HepG2 (cell line): Measurements from ENCODE around the gene NUBP2. TPM values are rescaled to one million over a fixed set of nuclear protein-coding genes. Genes with fewer than 3 reads are reported as not detected.

Experiments
- DMAP1 ChIP-seq: IDR thresholded peaks from 2 replicates; pipeline ENCODE4 v1.6.1; 2016
- ETV6 ChIP-seq: sonication (generic); formaldehyde crosslinking; conservative IDR thresholded peaks from 2 replicates; pipeline ENCODE4 v1.4.0; 2020; ENCODE audit warnings: missing genetic modification reagents
- JUN ChIP-seq: sonication (generic); formaldehyde crosslinking; IDR thresholded peaks from 2 replicates; pipeline ENCODE4 v1.4.0; 2020; ENCODE audit warnings: mild to moderate bottlenecking, missing genetic modification reagents
- KDM1A ChIP-seq: IDR thresholded peaks from 2 replicates; pipeline ENCODE4 v1.6.1; 2016; ENCODE audit warnings: missing compliant biosample characterization
- KLF12 ChIP-seq: sonication (generic); formaldehyde crosslinking; IDR thresholded peaks from 2 replicates; pipeline ENCODE4 v1.4.0; 2020; ENCODE audit warnings: missing genetic modification reagents, borderline replicate concordance
- KLF9 ChIP-seq: IDR thresholded peaks from 2 replicates; pipeline ENCODE4 v1.6.1; 2016; ENCODE audit warnings: low read depth
- MZF1 ChIP-seq: sonication (generic); formaldehyde crosslinking; IDR thresholded peaks from 2 replicates; pipeline ENCODE4 v1.8.1; 2023; ENCODE audit warnings: mild to moderate bottlenecking, missing genetic modification reagents, borderline replicate concordance
- NPAS2 ChIP-seq: sonication (generic); formaldehyde crosslinking; IDR thresholded peaks from 2 replicates; pipeline ENCODE4 v1.8.0; 2022; ENCODE audit warnings: mild to moderate bottlenecking, missing genetic modification reagents, borderline replicate concordance
- PRMT3 ChIP-seq: sonication (generic); formaldehyde crosslinking; IDR thresholded peaks from 2 replicates; pipeline ENCODE4 v1.8.1; 2022; ENCODE audit warnings: low read depth, mild to moderate bottlenecking, moderate library complexity, missing genetic modification reagents, borderline replicate concordance
- SMARCE1 ChIP-seq: fragments of 450-650 bp; IDR thresholded peaks from 2 replicates; pipeline ENCODE4 v1.6.1; 2017; ENCODE audit warnings: borderline replicate concordance
- STAT5B ChIP-seq: sonication (generic); formaldehyde crosslinking; IDR thresholded peaks from 2 replicates; pipeline ENCODE4 v1.4.0; 2020; ENCODE audit warnings: missing genetic modification reagents
- XRCC5 ChIP-seq: fragments of 200-400 bp; formaldehyde crosslinking; optimal IDR thresholded peaks from 2 replicates; pipeline ENCODE3; 2017; ENCODE audit warnings: mild to moderate bottlenecking, low read length
- ZBTB21 ChIP-seq: sonication (generic); formaldehyde crosslinking; IDR thresholded peaks from 2 replicates; pipeline ENCODE4 v1.4.0; 2020; ENCODE audit warnings: missing genetic modification reagents
- ZC3H13 ChIP-seq: sonication (generic); formaldehyde crosslinking; IDR thresholded peaks from 2 replicates; pipeline ENCODE4 v1.8.1; 2023; ENCODE audit warnings: mild to moderate bottlenecking, missing genetic modification reagents, moderate library complexity
- ZKSCAN5 ChIP-seq: sonication (generic); formaldehyde crosslinking; IDR thresholded peaks from 2 replicates; pipeline ENCODE4 v1.5.1; 2020; ENCODE audit warnings: mild to moderate bottlenecking, missing genetic modification reagents
- ZNF672 ChIP-seq: sonication (generic); formaldehyde crosslinking; IDR thresholded peaks from 2 replicates; pipeline ENCODE4 v1.8.1; 2022; ENCODE audit warnings: missing genetic modification reagents
- polyA plus RNA-seq, 8 experiments: library from polyadenylated mRNA; depleted of rRNA in 3 of 8; stranded (reverse) in 7 of 8; unstranded in 1 of 8; fragments of >200 nt; fragmentation: Illumina TruSeq in 4 of 8; extraction: Trizol in 4 of 8; gene quantifications; 2 replicates each; pipeline versions ENCODE4 v1.2.1 to v1.2.3, GENCODE V29; 2011 to 2016; ENCODE audit warnings: low read depth in 4 of 8, missing spikeins in 1 of 8, mixed read lengths in 1 of 8; ENCODE audit not compliant: insufficient read depth in 1 of 8
- total RNA-seq, 5 experiments: library from RNA; depleted of rRNA; stranded (reverse); fragments of >200 nt; fragmentation: Illumina TruSeq; extraction: Trizol; gene quantifications; 2 replicates each; pipeline ENCODE4 v1.2.3, GENCODE V29; 2016; ENCODE audit warnings: low read depth in 1 of 5
- TF ChIP-seq, protein P1 (sequence below): sonication (generic); formaldehyde crosslinking; IDR thresholded peaks from 2 replicates; pipeline ENCODE4 v1.4.0; 2020; ENCODE audit warnings: missing genetic modification reagents, low read depth, mild to moderate bottlenecking, borderline replicate concordance
- TF ChIP-seq, protein P2 (sequence below): fragments of 450-650 bp; IDR thresholded peaks from 2 replicates; pipeline ENCODE4 v1.6.1; 2017; ENCODE audit warnings: mild to moderate bottlenecking
- TF ChIP-seq, protein P3 (sequence below): IDR thresholded peaks from 2 replicates; pipeline ENCODE4 v1.6.1; 2016; ENCODE audit warnings: low read depth, borderline replicate concordance
- TF ChIP-seq, protein P4 (sequence below): sonication (generic); formaldehyde crosslinking; IDR thresholded peaks from 2 replicates; pipeline ENCODE4 v1.4.0; 2020; ENCODE audit warnings: missing genetic modification reagents; ENCODE audit errors: not compliant biosample characterization
- TF ChIP-seq, protein P5 (sequence below): IDR thresholded peaks from 2 replicates; pipeline ENCODE4 v1.6.1; 2018; ENCODE audit warnings: missing genetic modification reagents
- TF ChIP-seq, protein P6 (sequence below): sonication (generic); formaldehyde crosslinking; IDR thresholded peaks from 2 replicates; pipeline ENCODE4 v1.5.0; 2020; ENCODE audit warnings: missing genetic modification reagents
- TF ChIP-seq, protein P7 (sequence below): sonication (generic); formaldehyde crosslinking; IDR thresholded peaks from 2 replicates; pipeline ENCODE4 v1.9.0; 2021; ENCODE audit warnings: missing genetic modification reagents, borderline replicate concordance

Gene NUBP2
- total and polyA plus RNA-seq, 2 of the 13 experiments (the other 11 are each of a cell fraction or from before 2014, with no cell fraction given): 25.7 to 61.5 TPM

DNA sequence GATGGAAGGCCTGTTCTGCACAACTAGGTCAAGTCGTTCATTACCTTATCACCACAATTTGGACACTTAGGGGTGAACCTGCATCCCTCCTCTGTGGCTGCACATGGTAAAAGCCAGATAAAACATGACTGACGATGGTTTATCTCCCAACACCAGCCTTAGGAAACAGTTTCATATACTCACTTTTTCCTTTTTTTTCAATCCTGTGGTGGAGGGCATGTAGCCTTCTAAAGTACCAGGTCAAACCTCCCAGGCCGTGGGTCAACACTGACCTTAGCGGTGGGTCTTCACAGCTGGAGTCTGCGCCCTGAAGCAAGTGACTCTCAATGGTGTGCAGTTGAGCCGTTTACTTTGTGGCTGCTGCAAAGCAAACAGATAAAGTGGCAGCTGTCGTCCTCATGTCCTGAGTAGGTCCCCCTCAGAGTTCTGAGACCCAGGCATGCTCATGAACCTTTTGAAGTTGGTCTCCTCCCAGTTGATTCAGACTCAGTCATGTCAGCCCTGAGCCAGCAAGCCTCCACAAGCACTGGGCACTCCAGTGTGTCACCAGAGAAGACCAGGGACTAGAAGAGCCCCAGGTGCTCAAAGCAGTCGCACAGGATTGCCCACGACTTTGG lies 50.2 kb downstream of the NUBP2 start (continued):
- TF ChIP-seq KLF12 (CRISPR knock-in tag) (no peak), ZC3H13 (no peak), ZBTB21 (no peak), STAT5B (CRISPR knock-in tag) (no peak), ETV6 (no peak), ZKSCAN5 (CRISPR knock-in tag) (peak; percentile 49; the same call in 1 of the 2 replicates), JUN (CRISPR knock-in tag) (no peak), ZNF672 (no peak), SMARCE1 (no peak), KDM1A (0 out of 2 replicates have a peak, but pooled peaks have one; percentile 11), NPAS2 (CRISPR knock-in tag) (no peak), DMAP1 (no peak; the same call in 1 of the 2 replicates), MZF1 (CRISPR knock-in tag) (no peak), PRMT3 (CRISPR knock-in tag) (no peak), XRCC5 (peak; percentile 63), KLF9 (CRISPR knock-in tag) (no peak)
- TF ChIP-seq, protein P1, sequence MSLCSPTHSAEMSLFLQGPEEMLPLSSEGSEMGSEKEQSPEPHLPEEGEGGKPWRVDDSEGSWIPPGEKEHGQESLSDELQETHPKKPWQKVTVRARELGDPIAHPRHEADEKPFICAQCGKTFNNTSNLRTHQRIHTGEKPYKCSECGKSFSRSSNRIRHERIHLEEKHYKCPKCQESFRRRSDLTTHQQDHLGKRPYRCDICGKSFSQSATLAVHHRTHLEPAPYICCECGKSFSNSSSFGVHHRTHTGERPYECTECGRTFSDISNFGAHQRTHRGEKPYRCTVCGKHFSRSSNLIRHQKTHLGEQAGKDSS: no peak
- TF ChIP-seq, protein P2, sequence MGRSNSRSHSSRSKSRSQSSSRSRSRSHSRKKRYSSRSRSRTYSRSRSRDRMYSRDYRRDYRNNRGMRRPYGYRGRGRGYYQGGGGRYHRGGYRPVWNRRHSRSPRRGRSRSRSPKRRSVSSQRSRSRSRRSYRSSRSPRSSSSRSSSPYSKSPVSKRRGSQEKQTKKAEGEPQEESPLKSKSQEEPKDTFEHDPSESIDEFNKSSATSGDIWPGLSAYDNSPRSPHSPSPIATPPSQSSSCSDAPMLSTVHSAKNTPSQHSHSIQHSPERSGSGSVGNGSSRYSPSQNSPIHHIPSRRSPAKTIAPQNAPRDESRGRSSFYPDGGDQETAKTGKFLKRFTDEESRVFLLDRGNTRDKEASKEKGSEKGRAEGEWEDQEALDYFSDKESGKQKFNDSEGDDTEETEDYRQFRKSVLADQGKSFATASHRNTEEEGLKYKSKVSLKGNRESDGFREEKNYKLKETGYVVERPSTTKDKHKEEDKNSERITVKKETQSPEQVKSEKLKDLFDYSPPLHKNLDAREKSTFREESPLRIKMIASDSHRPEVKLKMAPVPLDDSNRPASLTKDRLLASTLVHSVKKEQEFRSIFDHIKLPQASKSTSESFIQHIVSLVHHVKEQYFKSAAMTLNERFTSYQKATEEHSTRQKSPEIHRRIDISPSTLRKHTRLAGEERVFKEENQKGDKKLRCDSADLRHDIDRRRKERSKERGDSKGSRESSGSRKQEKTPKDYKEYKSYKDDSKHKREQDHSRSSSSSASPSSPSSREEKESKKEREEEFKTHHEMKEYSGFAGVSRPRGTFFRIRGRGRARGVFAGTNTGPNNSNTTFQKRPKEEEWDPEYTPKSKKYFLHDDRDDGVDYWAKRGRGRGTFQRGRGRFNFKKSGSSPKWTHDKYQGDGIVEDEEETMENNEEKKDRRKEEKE: no peak
- TF ChIP-seq, protein P3, sequence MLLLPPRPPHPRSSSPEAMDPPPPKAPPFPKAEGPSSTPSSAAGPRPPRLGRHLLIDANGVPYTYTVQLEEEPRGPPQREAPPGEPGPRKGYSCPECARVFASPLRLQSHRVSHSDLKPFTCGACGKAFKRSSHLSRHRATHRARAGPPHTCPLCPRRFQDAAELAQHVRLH (CRISPR knock-in tag): peak; percentile 48; the same call in 1 of the 2 replicates
- TF ChIP-seq, protein P4, sequence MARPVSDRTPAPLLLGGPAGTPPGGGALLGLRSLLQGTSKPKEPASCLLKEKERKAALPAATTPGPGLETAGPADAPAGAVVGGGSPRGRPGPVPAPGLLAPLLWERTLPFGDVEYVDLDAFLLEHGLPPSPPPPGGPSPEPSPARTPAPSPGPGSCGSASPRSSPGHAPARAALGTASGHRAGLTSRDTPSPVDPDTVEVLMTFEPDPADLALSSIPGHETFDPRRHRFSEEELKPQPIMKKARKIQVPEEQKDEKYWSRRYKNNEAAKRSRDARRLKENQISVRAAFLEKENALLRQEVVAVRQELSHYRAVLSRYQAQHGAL: peak; percentile 38
- TF ChIP-seq, protein P5, sequence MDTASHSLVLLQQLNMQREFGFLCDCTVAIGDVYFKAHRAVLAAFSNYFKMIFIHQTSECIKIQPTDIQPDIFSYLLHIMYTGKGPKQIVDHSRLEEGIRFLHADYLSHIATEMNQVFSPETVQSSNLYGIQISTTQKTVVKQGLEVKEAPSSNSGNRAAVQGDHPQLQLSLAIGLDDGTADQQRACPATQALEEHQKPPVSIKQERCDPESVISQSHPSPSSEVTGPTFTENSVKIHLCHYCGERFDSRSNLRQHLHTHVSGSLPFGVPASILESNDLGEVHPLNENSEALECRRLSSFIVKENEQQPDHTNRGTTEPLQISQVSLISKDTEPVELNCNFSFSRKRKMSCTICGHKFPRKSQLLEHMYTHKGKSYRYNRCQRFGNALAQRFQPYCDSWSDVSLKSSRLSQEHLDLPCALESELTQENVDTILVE: no peak
- TF ChIP-seq, protein P6, sequence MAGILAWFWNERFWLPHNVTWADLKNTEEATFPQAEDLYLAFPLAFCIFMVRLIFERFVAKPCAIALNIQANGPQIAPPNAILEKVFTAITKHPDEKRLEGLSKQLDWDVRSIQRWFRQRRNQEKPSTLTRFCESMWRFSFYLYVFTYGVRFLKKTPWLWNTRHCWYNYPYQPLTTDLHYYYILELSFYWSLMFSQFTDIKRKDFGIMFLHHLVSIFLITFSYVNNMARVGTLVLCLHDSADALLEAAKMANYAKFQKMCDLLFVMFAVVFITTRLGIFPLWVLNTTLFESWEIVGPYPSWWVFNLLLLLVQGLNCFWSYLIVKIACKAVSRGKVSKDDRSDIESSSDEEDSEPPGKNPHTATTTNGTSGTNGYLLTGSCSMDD (CRISPR knock-in tag): no peak
- TF ChIP-seq, protein P7, sequence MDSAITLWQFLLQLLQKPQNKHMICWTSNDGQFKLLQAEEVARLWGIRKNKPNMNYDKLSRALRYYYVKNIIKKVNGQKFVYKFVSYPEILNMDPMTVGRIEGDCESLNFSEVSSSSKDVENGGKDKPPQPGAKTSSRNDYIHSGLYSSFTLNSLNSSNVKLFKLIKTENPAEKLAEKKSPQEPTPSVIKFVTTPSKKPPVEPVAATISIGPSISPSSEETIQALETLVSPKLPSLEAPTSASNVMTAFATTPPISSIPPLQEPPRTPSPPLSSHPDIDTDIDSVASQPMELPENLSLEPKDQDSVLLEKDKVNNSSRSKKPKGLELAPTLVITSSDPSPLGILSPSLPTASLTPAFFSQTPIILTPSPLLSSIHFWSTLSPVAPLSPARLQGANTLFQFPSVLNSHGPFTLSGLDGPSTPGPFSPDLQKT (CRISPR knock-in tag): no peak
